HG02970 (cell line): ENCODE results near the gene CTNNA3.

Experiments used
- ATAC-seq: cut with Tn5 transposase; IDR thresholded peaks from one replicate; pipeline ENCODE4 v1.9.1; 2021; ENCODE audit warnings: mild to moderate bottlenecking, moderate library complexity, moderate number of reproducible peaks; ENCODE audit not compliant: unreplicated experiment, low FRiP score

The CTNNA3 gene

GRCh38 chr10:66514666-66515065 lies 1181.3 kb downstream of the CTNNA3 start:
- ATAC-seq: no peak

- no peak for ATAC-seq
Observed at GRCh38 chr10:66513504-66513903, 1182.5 kb downstream of the CTNNA3 start.

GRCh38 chr10:66505003-66505657 lies 1190.9 kb downstream of the CTNNA3 start:
- ATAC-seq: no peak

GRCh38 chr10:66501356-66501755 lies 1194.6 kb downstream of the CTNNA3 start:
- no peak for ATAC-seq

GRCh38 chr10:66483966-66484365 lies 1212.0 kb downstream of the CTNNA3 start:
- no peak for ATAC-seq

GRCh38 chr10:66472156-66472555 lies 1223.8 kb downstream of the CTNNA3 start:
- ATAC-seq: no peak

- ATAC-seq: no peak
Observed at GRCh38 chr10:66467042-66467441, 1229.0 kb downstream of the CTNNA3 start.

- ATAC-seq: no peak
Observed at GRCh38 chr10:66466622-66467021, 1229.4 kb downstream of the CTNNA3 start.

- ATAC-seq: no peak
Observed at GRCh38 chr10:66463611-66464010, 1232.4 kb downstream of the CTNNA3 start.

GRCh38 chr10:66457629-66458028 lies 1238.4 kb downstream of the CTNNA3 start:
- ATAC-seq: no peak

GRCh38 chr10:66455304-66455703 lies 1240.7 kb downstream of the CTNNA3 start:
- ATAC-seq: no peak

- ATAC-seq: no peak
Observed at GRCh38 chr10:66440568-66440967, 1255.4 kb downstream of the CTNNA3 start.

GRCh38 chr10:66414943-66415342 lies 1281.1 kb downstream of the CTNNA3 start:
- no peak for ATAC-seq

GRCh38 chr10:66405566-66405965 lies 1290.4 kb downstream of the CTNNA3 start:
- ATAC-seq: no peak

GRCh38 chr10:66398669-66399068 lies 1297.3 kb downstream of the CTNNA3 start:
- no peak for ATAC-seq

- ATAC-seq: no peak
Observed at GRCh38 chr10:66394342-66395063, 1301.5 kb downstream of the CTNNA3 start.

- ATAC-seq: no peak
Observed at GRCh38 chr10:66390926-66391325, 1305.1 kb downstream of the CTNNA3 start.

GRCh38 chr10:66381045-66381444 lies 1315.0 kb downstream of the CTNNA3 start:
- ATAC-seq: no peak

- no peak for ATAC-seq
Observed at GRCh38 chr10:66378117-66378876, 1317.7 kb downstream of the CTNNA3 start.

- no peak for ATAC-seq
Observed at GRCh38 chr10:66368146-66368545, 1327.8 kb downstream of the CTNNA3 start.

GRCh38 chr10:66366163-66366562 lies 1329.8 kb downstream of the CTNNA3 start:
- ATAC-seq: no peak
